NCI-H524 (cell line): ENCODE data around the gene ZNF578.
"Not testable (repeated sequence)": the region's sequence is repeated elsewhere in the genome, so short reads cannot be mapped to it uniquely, and the experiment has no call there.

Experiments used
- DNase-seq, 2 experiments: peaks; one replicate each; lab custom pipeline; 2025; lab: John Stamatoyannopoulos, UW

Gene ZNF578

GRCh38 chr19:52561611-52562010, 108.3 kb downstream of the ZNF578 start:
- not testable (repeated sequence) for DNase-seq
